Suprapubic skin (tissue), 3 donors: ENCODE data around the gene MDM4.
"Not testable (repeated sequence)": the region's sequence is repeated elsewhere in the genome, so short reads cannot be mapped to it uniquely, and the experiment has no call there.

Experiments
- CTCF ChIP-seq, 2 donors: fragments of 200-600 bp in 1 of 2; fragments of 450-650 bp in 1 of 2; sonication (generic) in 1 of 2; IDR thresholded peaks; one replicate each; pipeline ENCODE4 v1.5.1; 2016 to 2019; ENCODE audit warnings: antibody characterized with exemption in 2 of 2, mild to moderate bottlenecking in 1 of 2, moderate library complexity in 1 of 2
- EP300 ChIP-seq: sonication (generic); formaldehyde crosslinking; IDR thresholded peaks from one replicate; pipeline ENCODE4 v1.6.1; 2017; ENCODE audit warnings: antibody characterized with exemption

- not testable (repeated sequence) for TF ChIP-seq EP300; CTCF (IDR thresholded peaks at IDR 0.05)
These were observed 43.8 kb downstream of the MDM4 start for GRCh38 chr1:204560002-204560401.
